KMS-11 (cell line): Measurements from ENCODE around the gene KCNA1.

Experiments used
- H2AFZ ChIP-seq: fragments of 200-600 bp; sonication (generic); 2 replicates; pipeline ENCODE4 v1.6.1; 2016; ENCODE audit warnings: antibody characterized with exemption, mixed run types, low read depth
- H3K27ac ChIP-seq: fragments of 200-600 bp; sonication (generic); 2 replicates; pipeline ENCODE4 v1.6.1; 2016; ENCODE audit warnings: mild to moderate bottlenecking, mixed run types
- H3K27me3 ChIP-seq: fragments of 200-600 bp; sonication (generic); 2 replicates; pipeline ENCODE4 v1.6.1; 2017; ENCODE audit warnings: mild to moderate bottlenecking, low read depth, mixed run types, moderate library complexity; ENCODE audit not compliant: insufficient read depth
- H3K36me3 ChIP-seq: fragments of 200-600 bp; sonication (generic); 2 replicates; pipeline ENCODE4 v1.6.1; 2017; ENCODE audit warnings: mild to moderate bottlenecking, mixed run types; ENCODE audit not compliant: insufficient read depth
- H3K4me1 ChIP-seq: fragments of 200-600 bp; sonication (generic); 2 replicates; pipeline ENCODE4 v1.6.1; 2016; ENCODE audit warnings: mild to moderate bottlenecking, low read depth, mixed run types; ENCODE audit not compliant: poor library complexity, severe bottlenecking
- H3K4me2 ChIP-seq: fragments of 200-600 bp; sonication (generic); 2 replicates; pipeline ENCODE4 v1.7.0; 2016; ENCODE audit warnings: mild to moderate bottlenecking, mixed run types
- H3K4me3 ChIP-seq: fragments of 200-600 bp; sonication (generic); IDR thresholded peaks from 2 replicates; pipeline ENCODE4 v1.6.1; 2017; ENCODE audit warnings: low read depth, low read length, mixed read lengths; ENCODE audit not compliant: insufficient read depth
- H3K79me2 ChIP-seq: fragments of 200-600 bp; sonication (generic); 2 replicates; pipeline ENCODE4 v1.6.1; 2016; ENCODE audit warnings: low read depth, mixed run types; ENCODE audit not compliant: insufficient read depth
- H3K9ac ChIP-seq: fragments of 200-600 bp; sonication (generic); 2 replicates; pipeline ENCODE4 v1.6.1; 2016; ENCODE audit warnings: mild to moderate bottlenecking, mixed run types
- H4K20me1 ChIP-seq: fragments of 200-600 bp; sonication (generic); 2 replicates; pipeline ENCODE4 v1.6.1; 2016; ENCODE audit warnings: mild to moderate bottlenecking, mixed run types; ENCODE audit not compliant: insufficient read depth
- CTCF ChIP-seq: fragments of 200-600 bp; sonication (generic); conservative IDR thresholded peaks from 2 replicates; pipeline ENCODE4 v1.6.1; 2017; ENCODE audit warnings: low read depth, mild to moderate bottlenecking, antibody characterized with exemption, low read length, moderate library complexity, mixed read lengths

The KCNA1 gene

GRCh38 chr12:4911316-4911994 is 1.8 kb downstream of the KCNA1 start:
- no peak for TF ChIP-seq CTCF
- no peaks in the 10 kb centered on the region for H3K79me2 ChIP-seq
- H3K4me3 ChIP-seq, result no peak overlapping the region
- H3K27me3 ChIP-seq, result no peaks in the 10 kb centered on the region
- no peak overlapping the region for H3K27ac ChIP-seq
- H3K4me1 ChIP-seq, result no peaks in the 10 kb centered on the region
- H2AFZ ChIP-seq, result no peak overlapping the region
- no peak overlapping the region for H3K4me2 ChIP-seq
- H4K20me1 ChIP-seq, result no peaks in the 10 kb centered on the region
- H3K9ac ChIP-seq, result no peak overlapping the region
- no peaks in the 10 kb centered on the region for H3K36me3 ChIP-seq

GRCh38 chr12:4914720-4915119 is 5.0 kb downstream of the KCNA1 start:
- Histone ChIP-seq H3K9ac (no peak overlapping the region), H3K4me2 (no peak overlapping the region), H3K36me3 (no peaks in the 10 kb centered on the region), H4K20me1 (no peaks in the 10 kb centered on the region), H3K4me1 (peaks cover 18% of the 10 kb centered on the region), H3K27me3 (no peaks in the 10 kb centered on the region), H2AFZ (no peak overlapping the region), H3K79me2 (no peaks in the 10 kb centered on the region), H3K4me3 (no peak overlapping the region), H3K27ac (no peak overlapping the region)
- no peak for TF ChIP-seq CTCF

GRCh38 chr12:4915752-4916151 is 6.0 kb downstream of the KCNA1 start:
- H3K4me1 ChIP-seq, result peaks cover 20% of the 10 kb centered on the region
- H3K36me3 ChIP-seq, result no peaks in the 10 kb centered on the region
- no peak overlapping the region for H3K4me3 ChIP-seq
- no peak overlapping the region for H3K9ac ChIP-seq
- H2AFZ ChIP-seq, result no peak overlapping the region
- no peak overlapping the region for H3K4me2 ChIP-seq
- no peak overlapping the region for H3K27ac ChIP-seq
- no peaks in the 10 kb centered on the region for H3K79me2 ChIP-seq
- H4K20me1 ChIP-seq, result no peaks in the 10 kb centered on the region
- TF ChIP-seq CTCF, result no peak
- no peaks in the 10 kb centered on the region for H3K27me3 ChIP-seq

- no peak overlapping the region; the same call in 1 of the 2 replicates for H3K9ac ChIP-seq
- no peaks in the 10 kb centered on the region for H3K79me2 ChIP-seq
- no peak for TF ChIP-seq CTCF
- H3K4me2 ChIP-seq, result peak overlapping the region; percentile 71
- peak overlapping the region; percentile 28 for H2AFZ ChIP-seq
- H3K27me3 ChIP-seq, result no peaks in the 10 kb centered on the region
- no peaks in the 10 kb centered on the region for H4K20me1 ChIP-seq
- H3K27ac ChIP-seq, result peak overlapping the region; percentile 51; the same call in 1 of the 2 replicates
- H3K4me1 ChIP-seq, result peaks cover 20% of the 10 kb centered on the region
- no peaks in the 10 kb centered on the region for H3K36me3 ChIP-seq
- no peak overlapping the region for H3K4me3 ChIP-seq
These were observed 9.4 kb downstream of the KCNA1 start for GRCh38 chr12:4918950-4919660.
